ENCODE data around the gene CAMK4.

- no peak for TF ChIP-seq CTCF (IDR thresholded peaks at IDR 0.05)
- no peak for TF ChIP-seq POLR2A (IDR thresholded peaks at IDR 0.05)
Measured at GRCh38 chr5:111268300-111268699, 44.1 kb downstream of the CAMK4 start.
